ENCODE data around the gene ARFRP1.
"Not testable (repeated sequence)": the region's sequence is repeated elsewhere in the genome, so short reads cannot be mapped to it uniquely, and the experiment has no call there.

The ARFRP1 gene

DNA sequence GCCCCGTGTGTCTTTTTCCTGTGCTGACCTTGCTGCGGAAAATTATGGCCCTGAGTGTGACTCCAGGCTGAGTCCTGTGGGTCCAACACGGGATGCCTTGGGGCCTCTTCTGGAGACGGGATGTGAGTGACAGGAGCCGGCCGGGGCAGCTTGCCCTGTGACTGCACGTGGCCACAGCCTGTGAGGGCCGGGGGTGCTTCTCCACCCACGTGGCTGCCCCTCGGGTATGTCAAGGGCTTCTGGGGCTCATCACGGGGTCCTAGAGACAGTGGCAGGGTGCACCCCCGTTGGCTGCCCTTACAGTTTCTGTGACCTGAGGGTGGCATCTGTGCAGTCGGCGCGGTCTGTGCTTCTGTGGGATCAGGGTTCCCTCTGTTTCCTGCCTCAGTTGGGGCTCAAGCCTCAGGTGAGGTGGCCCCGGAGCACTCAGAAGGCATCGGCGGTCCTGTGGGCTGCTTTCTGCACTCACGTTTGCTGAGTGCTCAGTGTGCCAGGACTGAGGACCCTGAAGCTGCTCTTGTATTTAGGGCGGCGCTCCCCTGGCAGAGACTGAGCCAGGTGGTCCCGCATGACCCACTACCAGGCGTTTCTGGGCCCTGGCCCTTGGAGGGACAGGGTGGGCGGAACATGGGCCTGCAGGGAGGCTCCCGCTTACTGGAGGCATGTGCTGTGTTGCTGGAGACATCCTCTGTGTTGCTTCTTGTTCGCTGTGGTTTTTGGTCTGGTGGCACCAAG is 44.3 kb downstream of the ARFRP1 start:
- no peak for DNase-seq (ENCODE audit: low read depth)
- no peak overlapping the region for H3K4me3 ChIP-seq (ENCODE audit: low read length)
- no peak for TF ChIP-seq CTCF (IDR thresholded peaks at IDR 0.05; ENCODE audit: insufficient read depth, low read depth, low read length, missing control alignments)

DNA sequence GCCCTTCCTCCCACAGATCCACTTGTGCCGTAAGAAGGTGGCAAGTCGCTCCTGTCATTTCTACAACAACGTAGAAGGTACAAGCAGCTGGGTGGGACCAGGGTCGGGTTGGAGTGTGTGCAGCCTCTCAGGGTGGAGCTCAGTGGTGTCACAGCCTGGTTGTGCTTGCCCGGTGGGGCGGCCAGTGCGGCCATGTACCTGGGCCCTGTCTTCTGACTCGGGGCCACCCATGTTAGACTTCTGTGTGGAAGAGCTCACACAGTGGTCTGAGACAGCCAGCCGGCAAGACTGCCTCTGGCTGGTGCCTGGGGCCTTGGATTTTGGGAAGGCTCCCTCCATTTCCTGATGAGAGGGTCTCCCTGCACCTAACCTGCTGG is 45.0 kb downstream of the ARFRP1 start:
- H3K4me3 ChIP-seq (ENCODE audit: low read length) = no peak overlapping the region
- TF ChIP-seq CTCF (IDR thresholded peaks at IDR 0.05; ENCODE audit: insufficient read depth, low read depth, low read length, missing control alignments) = no peak
- DNase-seq (ENCODE audit: low read depth) = no peak

GRCh38 chr20:63661959-63662812 is 45.6 kb downstream of the ARFRP1 start:
- no peak overlapping the region for H3K4me3 ChIP-seq (ENCODE audit: low read length)
- TF ChIP-seq CTCF (IDR thresholded peaks at IDR 0.05; ENCODE audit: insufficient read depth, low read depth, low read length, missing control alignments) = no peak
- no peak for DNase-seq (ENCODE audit: low read depth)

GRCh38 chr20:63661108-63661507 is 46.7 kb downstream of the ARFRP1 start:
- H3K4me3 ChIP-seq (ENCODE audit: low read length) = no peak overlapping the region
- DNase-seq (ENCODE audit: low read depth) = no peak
- TF ChIP-seq CTCF (IDR thresholded peaks at IDR 0.05; ENCODE audit: insufficient read depth, low read depth, low read length, missing control alignments) = no peak

- H3K4me3 ChIP-seq (ENCODE audit: low read length) = no peak overlapping the region
- TF ChIP-seq CTCF (IDR thresholded peaks at IDR 0.05; ENCODE audit: insufficient read depth, low read depth, low read length, missing control alignments) = no peak
- no peak for DNase-seq (ENCODE audit: low read depth)
These were observed 47.2 kb downstream of the ARFRP1 start for GRCh38 chr20:63660622-63661021.

GRCh38 chr20:63660174-63660573 is 47.6 kb downstream of the ARFRP1 start:
- not testable (repeated sequence) for DNase-seq (ENCODE audit: low read depth); H3K4me3 ChIP-seq (ENCODE audit: low read length)

- no peak for TF ChIP-seq CTCF (IDR thresholded peaks at IDR 0.05; ENCODE audit: insufficient read depth, low read depth, low read length, missing control alignments)
- peak overlapping the region; percentile 93 for H3K4me3 ChIP-seq (ENCODE audit: low read length)
- no peak for DNase-seq (ENCODE audit: low read depth)
These were observed 48.4 kb downstream of the ARFRP1 start for GRCh38 chr20:63659370-63659769.

Data from epithelial cell of esophagus (primary cell).